Stimulated activated naive B cell treated with anti-CD40 and anti-IgM and Interleukin-4, amounts not matched to agents 10 μg/mL and 1 μg/mL and 100 μg/mL, for 72 hours (primary cell): ENCODE results near the gene TH.
"Not testable (repeated sequence)": the region's sequence is repeated elsewhere in the genome, so short reads cannot be mapped to it uniquely, and the experiment has no call there.

Experiments
- ATAC-seq, 2 donors: fragments of 150-1000 bp; cut with Tn5 transposase; replicated peaks; 2 replicates each; pipeline ENCODE4 v1.10.0; 2021; ENCODE audit warnings: moderate library complexity in 1 of 2
- DNase-seq: peaks from one replicate; pipeline ENCODE4 v3.0.0; 2021
- H3K27ac Mint-ChIP-seq: one replicate; pipeline ENCODE4 v1.8.0; 2022; ENCODE audit warnings: mild to moderate bottlenecking, mixed read lengths
- H3K27me3 Mint-ChIP-seq, 2 donors: one replicate each; pipeline ENCODE4 v1.8.0; 2022; ENCODE audit warnings: mixed read lengths in 2 of 2
- H3K36me3 Mint-ChIP-seq, 2 donors: one replicate each; pipeline ENCODE4 v1.8.0; 2022; ENCODE audit warnings: mixed read lengths in 2 of 2, mild to moderate bottlenecking in 1 of 2
- H3K4me1 Mint-ChIP-seq, 2 donors: one replicate each; pipeline ENCODE4 v1.8.0; 2022; ENCODE audit warnings: mixed read lengths in 2 of 2, mild to moderate bottlenecking in 1 of 2
- H3K4me3 Mint-ChIP-seq, 2 donors: one replicate each; pipeline ENCODE4 v1.8.0; 2022; ENCODE audit warnings: mild to moderate bottlenecking in 2 of 2, mixed read lengths in 2 of 2, moderate library complexity in 1 of 2
- H3K9me3 Mint-ChIP-seq, 2 donors: one replicate each; pipeline ENCODE4 v1.8.0; 2022; ENCODE audit warnings: mixed read lengths in 2 of 2, mild to moderate bottlenecking in 1 of 2

The TH gene

DNA sequence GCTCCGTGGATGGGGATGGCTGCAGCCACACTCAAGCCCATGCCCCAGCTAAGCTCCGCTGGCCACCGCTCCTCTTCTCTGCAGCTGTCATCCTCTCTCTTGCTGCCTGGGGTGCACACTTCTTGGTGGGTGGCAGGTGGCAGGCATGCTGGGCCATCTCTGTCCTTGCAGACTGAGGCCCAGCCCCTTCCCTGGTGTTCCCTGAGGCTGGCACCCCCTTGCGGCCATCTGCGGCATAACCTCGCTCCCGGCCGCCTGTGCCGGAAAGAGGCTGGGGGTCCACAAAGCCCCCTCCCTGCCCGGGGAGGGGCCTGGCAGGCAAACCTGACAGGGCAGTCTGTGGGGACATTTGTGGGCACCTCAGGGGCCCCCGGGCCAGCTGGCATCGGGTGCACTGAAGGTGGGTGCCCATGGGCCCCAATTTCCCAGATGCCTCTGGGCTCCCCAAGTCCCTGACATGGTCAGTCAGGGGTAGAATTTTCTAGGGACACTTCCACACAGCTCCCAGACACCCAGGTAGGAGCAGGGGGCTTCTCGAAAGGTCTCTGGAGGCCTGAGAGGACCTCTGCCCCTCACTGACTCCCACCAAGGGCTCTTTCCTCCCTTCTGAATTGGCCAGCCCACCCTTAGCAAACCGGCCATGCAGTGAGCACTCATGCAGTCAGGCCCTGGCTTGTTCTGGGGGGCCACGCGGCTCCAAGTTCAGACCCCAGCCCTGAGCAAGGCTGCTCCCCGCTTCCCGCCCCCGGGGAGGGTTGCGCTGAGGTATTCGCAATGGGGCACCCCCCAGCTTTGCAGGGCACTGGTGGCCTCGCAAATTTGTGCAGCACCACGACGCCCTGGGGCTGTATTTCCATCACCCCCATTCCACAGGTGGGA is 23.5 kb upstream of the TH start:
- Mint-ChIP-seq H3K4me3 (no peak overlapping the region), H3K27ac (peak overlapping the region; percentile 3), H3K4me1 (peaks cover 16 to 19% of the 10 kb centered on the region in 2 donors), H3K9me3 (no peaks in the 10 kb centered on the region), H3K36me3 (no peaks in the 10 kb centered on the region), H3K27me3 (peaks cover 27 to 37% of the 10 kb centered on the region in 2 donors)
- peak; percentile 22 for DNase-seq
- peak; percentile 29 to 38 for ATAC-seq

GRCh38 chr11:2193888-2194595 is 22.4 kb upstream of the TH start:
- H3K36me3 Mint-ChIP-seq, DNase-seq, ATAC-seq, H3K27ac Mint-ChIP-seq, H3K4me3 Mint-ChIP-seq, H3K9me3 Mint-ChIP-seq: not testable (repeated sequence)
- H3K4me1 Mint-ChIP-seq, result peaks cover 16 to 19% of the 10 kb centered on the region in 2 donors
- H3K27me3 Mint-ChIP-seq, result peaks cover 31 to 43% of the 10 kb centered on the region in 2 donors

DNA sequence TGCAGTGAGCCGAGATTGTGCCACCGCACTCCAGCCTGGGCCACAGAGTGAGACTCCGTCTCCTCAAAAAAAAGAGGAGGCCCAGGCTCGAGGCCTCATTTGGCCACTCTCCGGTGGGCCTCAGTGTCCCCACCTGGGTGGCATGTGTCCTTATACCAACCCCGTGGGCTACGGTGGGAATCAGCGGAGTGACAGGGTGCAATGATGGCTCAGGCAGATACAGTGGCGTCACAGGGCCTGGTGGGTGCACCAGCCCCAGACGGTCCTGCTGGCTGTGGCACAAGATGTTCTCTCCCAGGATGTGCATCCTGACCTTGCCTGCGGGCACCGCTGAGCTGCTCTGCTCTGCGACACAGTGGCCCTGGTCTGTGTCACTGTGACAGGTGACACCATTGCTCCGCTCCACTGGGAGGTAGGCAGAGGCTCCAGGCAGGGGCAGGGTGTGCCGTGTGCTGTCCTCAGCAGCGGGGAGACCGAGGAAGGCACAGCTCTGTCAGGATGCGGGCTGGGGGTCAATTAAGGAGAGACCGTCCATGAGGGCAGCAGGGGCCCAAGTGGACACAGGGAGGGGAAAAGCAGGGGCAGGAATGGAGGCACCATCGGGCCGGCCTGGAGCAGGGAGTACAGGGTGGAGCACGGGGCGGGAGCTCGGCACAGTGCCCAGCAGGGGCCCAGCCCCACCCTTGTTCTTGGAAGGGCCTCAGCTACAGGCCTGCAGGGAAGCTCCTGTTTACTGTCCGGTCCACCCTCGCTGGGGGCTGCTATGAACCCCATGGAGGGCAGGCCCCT is 21.7 kb upstream of the TH start:
- DNase-seq (no peak), ATAC-seq (no peak)
- Mint-ChIP-seq H3K4me3 (no peak overlapping the region), H3K27ac (no peak overlapping the region), H3K36me3 (no peaks in the 10 kb centered on the region), H3K4me1 (peaks cover 16 to 19% of the 10 kb centered on the region in 2 donors), H3K27me3 (peaks cover 31 to 41% of the 10 kb centered on the region in 2 donors), H3K9me3 (no peaks in the 10 kb centered on the region)

DNA sequence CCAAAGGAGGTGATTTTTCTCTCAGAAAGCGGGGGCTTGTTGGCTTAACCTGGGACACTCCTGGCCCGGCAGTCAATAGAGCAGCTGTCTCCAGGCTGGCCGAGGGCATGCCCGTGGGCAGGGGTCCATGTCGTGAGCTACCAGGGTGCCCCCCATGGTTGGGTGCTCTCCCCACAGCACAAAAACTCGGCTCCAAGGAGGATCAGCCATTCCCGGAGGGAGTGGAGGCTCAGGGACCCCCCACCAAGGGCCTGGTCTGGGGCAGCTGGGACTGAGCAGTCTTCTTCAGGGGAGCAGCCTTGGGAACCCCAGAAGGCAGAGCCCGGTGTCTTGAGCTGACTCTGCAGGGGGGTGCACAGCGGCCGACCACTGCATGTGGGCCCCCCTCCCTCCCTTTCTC is 20.8 kb upstream of the TH start:
- Mint-ChIP-seq H3K9me3 (no peaks in the 10 kb centered on the region), H3K27ac (no peak overlapping the region), H3K4me3 (no peak overlapping the region), H3K4me1 (peaks cover 15 to 19% of the 10 kb centered on the region in 2 donors), H3K27me3 (peaks cover 31 to 36% of the 10 kb centered on the region in 2 donors), H3K36me3 (no peaks in the 10 kb centered on the region)
- DNase-seq (no peak), ATAC-seq (no peak)

DNA sequence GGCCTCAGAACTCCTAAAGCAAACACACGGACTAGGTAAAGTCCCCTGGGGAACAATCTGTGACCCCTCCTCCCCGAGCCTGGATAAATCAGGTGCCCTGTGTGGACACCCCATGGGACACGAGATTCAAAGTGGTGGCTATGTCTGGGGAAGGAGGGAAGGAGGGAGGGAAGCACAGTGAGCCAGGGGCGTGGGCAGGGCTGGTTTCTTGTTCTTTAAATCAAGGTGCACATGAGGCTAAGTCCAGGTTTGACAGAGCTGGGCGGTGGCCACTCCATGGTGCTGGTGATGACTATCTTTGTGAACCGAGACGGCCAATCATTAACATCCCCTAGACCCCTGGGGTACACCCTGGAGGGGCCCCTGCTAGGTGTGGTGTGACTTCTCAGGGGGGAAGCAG is 20.3 kb upstream of the TH start:
- H3K36me3 Mint-ChIP-seq, result no peaks in the 10 kb centered on the region
- ATAC-seq (no peak), DNase-seq (no peak)
- H3K4me3 Mint-ChIP-seq, result no peak overlapping the region
- H3K9me3 Mint-ChIP-seq, result no peaks in the 10 kb centered on the region
- H3K27me3 Mint-ChIP-seq, result peaks cover 27 to 31% of the 10 kb centered on the region in 2 donors
- H3K27ac Mint-ChIP-seq, result no peak overlapping the region
- H3K4me1 Mint-ChIP-seq, result peaks cover 11 to 15% of the 10 kb centered on the region in 2 donors

- ATAC-seq (peak; percentile 52 to 68), DNase-seq (no peak)
- Mint-ChIP-seq H3K9me3 (no peaks in the 10 kb centered on the region), H3K36me3 (no peaks in the 10 kb centered on the region), H3K27ac (no peak overlapping the region), H3K4me1 (peaks cover 6 to 13% of the 10 kb centered on the region in 2 donors), H3K27me3 (peaks cover 17 to 21% of the 10 kb centered on the region in 2 donors), H3K4me3 (no peak overlapping the region)
These were observed 19.2 kb upstream of the TH start for GRCh38 chr11:2190657-2191471.

- H3K9me3 Mint-ChIP-seq, result no peaks in the 10 kb centered on the region
- ATAC-seq, result no peak
- H3K27ac Mint-ChIP-seq, result no peak overlapping the region
- no peak for DNase-seq
- H3K27me3 Mint-ChIP-seq, result peaks cover 17 to 19% of the 10 kb centered on the region in 2 donors
- no peak overlapping the region for H3K4me3 Mint-ChIP-seq
- H3K4me1 Mint-ChIP-seq, result peaks cover 6 to 13% of the 10 kb centered on the region in 2 donors
- H3K36me3 Mint-ChIP-seq, result no peaks in the 10 kb centered on the region
These were observed 18.5 kb upstream of the TH start for GRCh38 chr11:2189938-2190656.

- no peak for DNase-seq
- no peak overlapping the region for H3K27ac Mint-ChIP-seq
- H3K9me3 Mint-ChIP-seq, result no peaks in the 10 kb centered on the region
- H3K36me3 Mint-ChIP-seq, result no peaks in the 10 kb centered on the region
- no peak for ATAC-seq
- H3K4me3 Mint-ChIP-seq, result no peak overlapping the region
- H3K4me1 Mint-ChIP-seq, result peaks cover 3 to 8% of the 10 kb centered on the region in 2 donors
- H3K27me3 Mint-ChIP-seq, result peaks cover 19% of the 10 kb centered on the region in 2 donors
These were observed 17.1 kb upstream of the TH start for GRCh38 chr11:2188745-2189144.

DNA sequence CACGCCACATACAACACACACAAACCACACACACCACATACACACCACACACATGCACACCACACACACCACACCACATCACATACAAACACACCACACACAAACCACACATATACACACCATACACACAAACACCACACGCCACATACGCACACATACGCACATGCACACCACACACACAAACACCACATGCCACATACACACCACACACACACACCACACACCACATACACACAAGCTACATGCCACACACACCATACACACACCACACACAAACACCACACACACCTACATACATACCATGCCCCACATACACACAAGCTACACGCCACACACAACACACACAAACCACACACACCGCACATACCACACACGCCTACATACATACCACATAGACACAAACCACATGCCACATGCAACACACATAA is 15.7 kb upstream of the TH start:
- Mint-ChIP-seq H3K27ac (no peak overlapping the region), H3K9me3 (no peaks in the 10 kb centered on the region), H3K36me3 (no peaks in the 10 kb centered on the region), H3K4me3 (no peak overlapping the region), H3K4me1 (peaks cover 3 to 8% of the 10 kb centered on the region in 2 donors), H3K27me3 (peaks cover 19 to 22% of the 10 kb centered on the region in 2 donors)
- ATAC-seq, result no peak
- DNase-seq, result no peak

DNA sequence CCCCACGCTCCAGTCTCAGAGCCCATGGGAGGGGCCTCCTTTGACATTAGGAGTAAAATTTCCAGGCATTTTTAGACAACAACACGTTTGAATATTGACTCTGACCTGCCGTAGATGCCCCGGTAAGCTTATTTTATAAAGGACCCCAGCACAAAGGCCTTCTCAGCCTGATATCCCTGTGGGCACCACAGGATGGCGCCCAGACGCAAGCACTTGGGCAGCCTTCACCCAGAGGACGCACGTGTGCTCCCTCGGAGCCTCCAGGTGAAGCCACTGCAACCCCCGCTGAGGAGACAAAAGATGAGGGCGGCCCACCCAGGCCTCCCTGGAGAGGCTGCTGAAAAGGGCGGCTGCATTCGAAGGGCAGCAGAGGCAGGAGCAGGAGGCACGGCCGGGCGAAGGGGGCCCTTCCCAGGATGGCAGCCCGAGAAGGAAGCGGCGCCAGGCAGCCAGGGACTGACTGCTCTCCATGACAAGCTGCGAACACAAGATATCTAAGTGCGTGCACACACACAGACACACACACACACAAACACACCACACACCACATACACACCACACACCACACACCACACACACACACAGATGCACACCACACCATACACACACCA is 15.2 kb upstream of the TH start:
- peaks cover 19 to 22% of the 10 kb centered on the region in 2 donors for H3K27me3 Mint-ChIP-seq
- peaks cover 3 to 8% of the 10 kb centered on the region in 2 donors for H3K4me1 Mint-ChIP-seq
- H3K4me3 Mint-ChIP-seq, result no peak overlapping the region
- no peak overlapping the region for H3K27ac Mint-ChIP-seq
- no peaks in the 10 kb centered on the region for H3K36me3 Mint-ChIP-seq
- ATAC-seq (peak; percentile 78 to 82), DNase-seq (peak; percentile 42)
- no peaks in the 10 kb centered on the region for H3K9me3 Mint-ChIP-seq

DNA sequence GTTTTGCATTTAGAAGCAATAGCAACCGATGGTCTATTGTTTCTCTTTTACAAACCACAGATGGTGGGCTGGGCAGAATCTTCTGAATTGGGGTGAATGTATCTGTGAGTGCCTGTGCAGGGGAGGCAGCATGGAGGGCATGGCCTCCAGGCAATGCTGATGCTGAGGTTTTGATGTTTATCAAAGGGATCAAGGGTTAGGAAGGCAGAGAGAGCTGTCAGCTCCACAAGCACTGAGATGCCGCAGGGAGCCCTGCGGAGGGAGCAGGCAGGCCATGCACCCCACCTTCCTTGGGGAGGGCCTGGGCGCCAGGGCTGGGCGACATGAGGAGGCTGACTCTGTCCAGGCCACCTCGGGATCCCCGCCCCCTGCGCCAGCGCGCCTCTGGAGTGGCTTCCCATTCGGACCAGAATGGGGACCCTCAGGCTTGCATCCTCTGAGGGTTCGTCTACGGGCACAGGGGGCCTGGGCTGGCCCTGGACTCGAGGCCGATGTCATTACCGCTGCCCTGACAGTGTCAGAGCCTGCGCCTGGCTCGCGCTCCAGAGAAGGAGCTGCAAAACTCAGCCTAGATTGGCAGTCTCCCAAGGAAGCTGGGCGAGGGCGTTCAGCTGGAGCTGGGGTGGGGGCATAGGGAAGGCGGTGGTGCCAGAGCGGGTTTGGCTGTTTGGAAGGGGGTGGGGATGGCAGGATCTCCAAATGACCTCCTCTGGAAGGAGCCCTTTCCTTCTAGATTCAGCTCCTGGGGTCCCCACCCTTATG is 13.9 kb upstream of the TH start:
- Mint-ChIP-seq H3K27me3 (peaks cover 13 to 17% of the 10 kb centered on the region in 2 donors), H3K9me3 (no peaks in the 10 kb centered on the region), H3K4me1 (no peaks in the 10 kb centered on the region), H3K27ac (no peak overlapping the region), H3K36me3 (no peaks in the 10 kb centered on the region), H3K4me3 (no peak overlapping the region)
- DNase-seq (no peak), ATAC-seq (no peak)

DNA sequence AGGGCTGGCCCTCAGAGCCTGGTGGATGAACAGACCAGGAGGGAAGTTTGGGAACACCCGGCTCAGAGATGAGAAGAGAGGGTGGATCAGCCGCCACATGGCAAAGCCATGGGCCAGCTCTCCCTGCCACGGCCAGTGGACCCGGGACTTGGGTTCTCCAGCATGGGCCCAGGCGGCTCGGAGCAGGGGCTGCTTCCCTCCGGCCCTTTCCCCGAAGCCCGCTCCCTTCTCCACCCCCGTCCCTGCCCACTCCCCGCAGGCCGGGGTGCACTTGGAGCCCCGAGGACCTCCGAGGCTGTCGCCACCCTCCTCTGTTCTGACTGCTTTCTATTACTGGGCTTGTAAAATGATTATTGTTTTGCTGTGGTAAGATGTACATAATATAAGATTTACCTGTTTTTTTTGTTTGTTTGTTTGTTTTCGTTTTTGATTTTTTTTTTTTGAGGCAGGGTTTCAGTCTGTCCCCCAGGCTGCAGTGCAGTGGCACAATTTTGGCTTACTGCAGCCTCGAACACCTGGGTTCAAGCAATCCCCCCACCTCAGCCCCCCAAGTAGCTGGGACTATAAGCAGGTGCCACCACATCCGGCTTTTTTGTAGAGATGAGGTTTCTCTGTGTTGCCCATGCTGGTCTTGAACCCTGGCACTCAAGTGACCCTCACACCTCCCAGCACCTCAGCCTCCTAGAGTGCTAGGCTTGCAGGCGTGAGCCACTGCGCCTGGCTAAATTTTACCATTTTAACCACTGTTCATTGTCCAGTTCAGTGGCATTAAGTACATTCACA is 11.3 kb upstream of the TH start:
- no peak for DNase-seq
- Mint-ChIP-seq H3K36me3 (no peaks in the 10 kb centered on the region), H3K4me1 (no peaks in the 10 kb centered on the region), H3K27me3 (peaks cover 7 to 12% of the 10 kb centered on the region in 2 donors), H3K27ac (no peak overlapping the region), H3K4me3 (no peak overlapping the region), H3K9me3 (no peaks in the 10 kb centered on the region)
- ATAC-seq, result no peak
